GM12878 (cell line): Measurements from ENCODE around the gene RNLS. TPM values are rescaled to one million over a fixed set of nuclear protein-coding genes. Genes with fewer than 3 reads are reported as not detected.

Experiments
- ATAC-seq: fragments of 200-7000 bp; cut with Tn5 transposase; 3 replicates; pipeline ENCODE4 v1.9.1; 2020; ENCODE audit warnings: mild to moderate bottlenecking, moderate library complexity
- BruUV-seq: library from RNA; stranded (reverse); fragments of 400-500 nt; replicated peaks from 2 replicates; lab custom pipeline; 2021; lab: Mats Ljungman, UMichigan
- CTCF ChIA-PET: fragments of 300-600 bp; sonication (Branson Sonifier 250); formaldehyde crosslinking; extraction: SDS; loops from one replicate; lab custom pipeline; 2021; ENCODE audit warnings: inconsistent platforms; lab: Yijun Ruan, JAX
- POLR2A ChIA-PET: fragments of 350-600 bp; formaldehyde crosslinking; extraction: SDS; loops from one replicate; lab custom pipeline; 2021; ENCODE audit warnings: inconsistent platforms; lab: Charles Lee
- RAD21 ChIA-PET: fragments of 300-600 bp; sonication (Branson Sonifier 250); formaldehyde crosslinking; loops from one replicate; lab custom pipeline; 2023; ENCODE audit warnings: antibody characterized with exemption; ENCODE audit not compliant: unreplicated experiment; lab: Charles Lee
- SMC1A ChIA-PET: fragments of 300-600 bp; sonication (Branson Sonifier 250); formaldehyde crosslinking; loops from one replicate; lab custom pipeline; 2023; ENCODE audit not compliant: unreplicated experiment, uncharacterized antibody; lab: Charles Lee
- DNase-seq: peaks from one replicate; pipeline ENCODE4 v3.0.0-alpha.2; 2011; ENCODE audit warnings: low read depth, low spot score
- FAIRE-seq: peaks from 3 replicates; lab custom pipeline; 2011; peaks lifted over from hg19 to GRCh38; lab: Jason Lieb, UNC
- H2AFZ ChIP-seq: 2 replicates; pipeline ENCODE4 v1.6.0; 2011; ENCODE audit warnings: low read depth, low read length, control low read depth; ENCODE audit not compliant: control insufficient read depth
- H3K27ac ChIP-seq: 2 replicates; pipeline ENCODE4 v1.5.1; 2011; ENCODE audit warnings: control low read depth; ENCODE audit not compliant: control insufficient read depth, insufficient read depth
- H3K27me3 ChIP-seq, 2 experiments: replicated peaks in 1 of 2; 2 replicates each; pipeline versions ENCODE4 v1.6.0 to v1.6.1; 2011; ENCODE audit warnings: low read length in 1 of 2; ENCODE audit not compliant: control insufficient read depth in 2 of 2, insufficient read depth in 2 of 2
- H3K36me3 ChIP-seq, 2 experiments: 2 replicates each; pipeline ENCODE4 v1.5.1; 2011; ENCODE audit warnings: low read length in 1 of 2; ENCODE audit not compliant: control insufficient read depth in 2 of 2, insufficient read depth in 2 of 2
- H3K4me1 ChIP-seq: 2 replicates; pipeline ENCODE4 v1.6.1; 2011; ENCODE audit warnings: mild to moderate bottlenecking, low read length, moderate library complexity, mixed read lengths; ENCODE audit not compliant: control insufficient read depth, insufficient read depth
- H3K4me2 ChIP-seq: 2 replicates; pipeline ENCODE4 v1.6.0; 2011; ENCODE audit warnings: control low read depth; ENCODE audit not compliant: control insufficient read depth, insufficient read depth
- H3K4me3 ChIP-seq: fragments of 200-600 bp; sonication (generic); 2 replicates; pipeline ENCODE4 v1.5.1; 2016
- H3K79me2 ChIP-seq: 2 replicates; pipeline ENCODE4 v1.6.0; 2011; ENCODE audit warnings: low read length; ENCODE audit not compliant: control insufficient read depth, insufficient read depth
- H3K9ac ChIP-seq: 2 replicates; pipeline ENCODE4 v1.8.0; 2011; ENCODE audit warnings: low read length, control low read depth, mixed read lengths; ENCODE audit not compliant: control insufficient read depth, insufficient read depth
- H3K9me3 ChIP-seq: replicated peaks from 3 replicates; pipeline ENCODE4 v1.5.1; 2011; ENCODE audit warnings: mild to moderate bottlenecking, low read length; ENCODE audit not compliant: control insufficient read depth, insufficient read depth
- H4K20me1 ChIP-seq: 2 replicates; pipeline ENCODE4 v1.6.0; 2011; ENCODE audit not compliant: control insufficient read depth, insufficient read depth
- ATF2 ChIP-seq: IDR thresholded peaks from 2 replicates; pipeline ENCODE4 v1.6.1; 2012; ENCODE audit warnings: low read length, inconsistent platforms
- CBX5 ChIP-seq: sonication (generic); IDR thresholded peaks from 2 replicates; pipeline ENCODE4 v1.6.1; 2016; ENCODE audit warnings: low read depth, moderate library complexity, mild to moderate bottlenecking, inconsistent platforms
- HCFC1 ChIP-seq: fragments of 150-350 bp; IDR thresholded peaks from 2 replicates; pipeline ENCODE4 v1.6.1; 2014; ENCODE audit warnings: low read length
- JUND ChIP-seq: IDR thresholded peaks from 2 replicates; pipeline ENCODE4 v1.6.1; 2012; ENCODE audit warnings: low read depth, mild to moderate bottlenecking, low read length, improper control_type of control experiment, moderate library complexity
- KAT2A ChIP-seq: conservative IDR thresholded peaks from 2 replicates; pipeline ENCODE4 v1.6.1; 2011; ENCODE audit warnings: low read depth, low read length; ENCODE audit not compliant: control insufficient read depth
- MAX ChIP-seq: IDR thresholded peaks from 2 replicates; pipeline ENCODE4 v1.6.1; 2012; ENCODE audit warnings: low read depth, low read length, improper control_type of control experiment
- NFXL1 ChIP-seq: fragments of 450-650 bp; IDR thresholded peaks from 2 replicates; pipeline ENCODE4 v1.6.1; 2017; ENCODE audit warnings: antibody characterized with exemption, mild to moderate bottlenecking, borderline replicate concordance
- NFYB ChIP-seq: IDR thresholded peaks from 2 replicates; pipeline ENCODE4 v1.6.1; 2011; ENCODE audit warnings: low read depth, mild to moderate bottlenecking, low read length, improper control_type of control experiment, moderate library complexity; ENCODE audit not compliant: insufficient read depth
- RAD21 ChIP-seq: IDR thresholded peaks from 2 replicates; pipeline ENCODE4 v1.6.1; 2011; ENCODE audit warnings: mild to moderate bottlenecking, low read depth, low read length, moderate library complexity; ENCODE audit not compliant: insufficient read depth
- SIX5 ChIP-seq: IDR thresholded peaks from 2 replicates; pipeline ENCODE4 v1.6.1; 2011; ENCODE audit warnings: mild to moderate bottlenecking, low read depth, low read length, moderate library complexity; ENCODE audit not compliant: severe bottlenecking
- ZNF24 ChIP-seq: fragments of 450-650 bp; IDR thresholded peaks from 2 replicates; pipeline ENCODE4 v1.6.1; 2017; ENCODE audit warnings: antibody characterized with exemption, mild to moderate bottlenecking
- WGBS: methylation state at CpG from one replicate; pipeline ENCODE4 v1.1.6; 2016; ENCODE audit warnings: low lambda C conversion rate; ENCODE audit not compliant: insufficient replicate concordance, insufficient coverage; ENCODE audit errors: missing lambda C conversion rate; 5-methylcytosine and 5-hydroxymethylcytosine counted together
- in situ Hi-C: fragments of 300-500 bp; cut with MboI; formaldehyde crosslinking; loops from 9 replicates; pipeline ENCODE4 v1.14.3; 2018; ENCODE audit warnings: mixed read lengths
- intact Hi-C: fragments of 100-400 bp; cut with micrococcal nuclease; formaldehyde crosslinking; loops from one replicate; pipeline ENCODE4 v1.14.2; 2022; ENCODE audit not compliant: unreplicated experiment
- polyA plus RNA-seq, 11 experiments: library from polyadenylated mRNA; depleted of rRNA in 4 of 11; unstranded in 6 of 11; stranded (reverse) in 5 of 11; fragments of >200 nt; fragmentation: Nextera tagmentation in 4 of 11; fragmentation: Illumina TruSeq in 1 of 11; extraction: Ambion mirVana in 4 of 11; extraction: Trizol in 1 of 11; gene quantifications; 1 replicate in 1 of 11; 2 replicates in 10 of 11; pipeline versions ENCODE4 v1.2.1 to v1.2.3, GENCODE V29; 2011 to 2016; ENCODE audit warnings: inconsistent platforms in 2 of 11, missing spikeins in 2 of 11, low read depth in 1 of 11
- total RNA-seq, 4 experiments: library from RNA; depleted of rRNA in 3 of 4; stranded (reverse); fragments of >200 nt in 3 of 4; fragmentation: Illumina TruSeq in 1 of 4; extraction: Trizol in 1 of 4; gene quantifications; 2 replicates each; pipeline versions ENCODE4 v1.2.1 to v1.2.3, GENCODE V29; 2013 to 2021

RNLS gene
- total and polyA plus RNA-seq, 10 of the 15 experiments (the other 5 are each of a cell fraction or from before 2014, with no cell fraction given) = 3.4 to 6.7 (median 4.6) TPM

GRCh38 chr10:88553116-88553752 is 29.9 kb downstream of the RNLS start (continued):
- TF ChIP-seq CBX5 = 0 out of 2 replicates have a peak, but pooled peaks have one; percentile 24
- TF ChIP-seq NFYB = no peak
- TF ChIP-seq RAD21 = peak; percentile 97
- no peak for TF ChIP-seq KAT2A
- no peak for TF ChIP-seq HCFC1
- TF ChIP-seq SIX5 = no peak
- TF ChIP-seq ATF2 = 0 out of 2 replicates have a peak, but pooled peaks have one; percentile 17

- ChIA-PET RAD21 (interaction anchor here (1.0 to 3.1 kb wide), 3 partner anchors 78 to 701 kb away, joined by 3 to 14 read pairs (median 5); no protein-coding TSS in a partner anchor), SMC1A (interaction anchor here (0.6 to 2.5 kb wide), 8 partner anchors 10 to 1018 kb away, joined by 3 to 15 read pairs (median 6); partner anchors contain the start of genes KLLN and PTEN), CTCF (interaction anchor here (0.6 to 4.6 kb wide), 8 partner anchors 14 to 700 kb away, joined by 3 to 47 read pairs (median 6); partner anchors contain the start of genes KLLN and PTEN), POLR2A (no interaction called here)
- no peak overlapping the region for H3K27ac ChIP-seq
- ATAC-seq = no peak
- no peak overlapping the region for H2AFZ ChIP-seq
- no TSS peak for BruUV-seq
- no peak overlapping the region for H3K4me2 ChIP-seq
- no peak for DNase-seq
- TF ChIP-seq NFXL1 (no peak), MAX (no peak), JUND (no peak), ZNF24 (no peak)
- in situ Hi-C loops (loop anchor here (5.0 to 10.0 kb wide), 2 partner anchors 576 to 689 kb away; partner anchors contain the start of genes KLLN and PTEN), intact Hi-C loops (loop anchor here (5.0 to 10.0 kb wide), 3 partner anchors 279 to 586 kb away; no protein-coding TSS in a partner anchor)
- no peak overlapping the region for H3K9ac ChIP-seq
- H3K79me2 ChIP-seq = no peaks in the 10 kb centered on the region
- WGBS = 40% methylated on average over 2 of the region's 2 CpGs
- no peaks in the 10 kb centered on the region for H4K20me1 ChIP-seq
- H3K36me3 ChIP-seq = no peaks in the 10 kb centered on the region
- H3K9me3 ChIP-seq = no peaks in the 10 kb centered on the region
- H3K27me3 ChIP-seq = no peaks in the 10 kb centered on the region
- H3K4me3 ChIP-seq = no peak overlapping the region
- no peak for FAIRE-seq
- H3K4me1 ChIP-seq = 0 out of 2 replicates have a peak, but pooled peaks cover 5% of the 10 kb centered on the region
Observed at GRCh38 chr10:88551246-88551645, 31.9 kb downstream of the RNLS start.
